SU-DHL-6 (cell line): Measurements from ENCODE around the gene KLK15.

Source experiments
- EZH2phosphoT487 ChIP-seq: fragments of 200-600 bp; sonication (generic), shearing (Covaris generic); conservative IDR thresholded peaks from 2 replicates; pipeline ENCODE4 v1.6.1; 2018; ENCODE audit warnings: mild to moderate bottlenecking, antibody characterized with exemption, low read length, moderate library complexity, mixed read lengths
- TF ChIP-seq, protein P1 (sequence below): fragments of 200-600 bp; sonication (generic); IDR thresholded peaks from one replicate; pipeline ENCODE4 v1.5.1; 2017; ENCODE audit warnings: antibody characterized with exemption, mild to moderate bottlenecking, low read length, moderate library complexity; ENCODE audit not compliant: insufficient read depth, poor library complexity, severe bottlenecking

GRCh38 chr19:50796128-50796633, 37.2 kb downstream of the KLK15 start:
- TF ChIP-seq, protein P1, sequence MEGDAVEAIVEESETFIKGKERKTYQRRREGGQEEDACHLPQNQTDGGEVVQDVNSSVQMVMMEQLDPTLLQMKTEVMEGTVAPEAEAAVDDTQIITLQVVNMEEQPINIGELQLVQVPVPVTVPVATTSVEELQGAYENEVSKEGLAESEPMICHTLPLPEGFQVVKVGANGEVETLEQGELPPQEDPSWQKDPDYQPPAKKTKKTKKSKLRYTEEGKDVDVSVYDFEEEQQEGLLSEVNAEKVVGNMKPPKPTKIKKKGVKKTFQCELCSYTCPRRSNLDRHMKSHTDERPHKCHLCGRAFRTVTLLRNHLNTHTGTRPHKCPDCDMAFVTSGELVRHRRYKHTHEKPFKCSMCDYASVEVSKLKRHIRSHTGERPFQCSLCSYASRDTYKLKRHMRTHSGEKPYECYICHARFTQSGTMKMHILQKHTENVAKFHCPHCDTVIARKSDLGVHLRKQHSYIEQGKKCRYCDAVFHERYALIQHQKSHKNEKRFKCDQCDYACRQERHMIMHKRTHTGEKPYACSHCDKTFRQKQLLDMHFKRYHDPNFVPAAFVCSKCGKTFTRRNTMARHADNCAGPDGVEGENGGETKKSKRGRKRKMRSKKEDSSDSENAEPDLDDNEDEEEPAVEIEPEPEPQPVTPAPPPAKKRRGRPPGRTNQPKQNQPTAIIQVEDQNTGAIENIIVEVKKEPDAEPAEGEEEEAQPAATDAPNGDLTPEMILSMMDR = no peak
- no peak for TF ChIP-seq EZH2phosphoT487
